Nephron progenitor cell (in vitro differentiated cells): ENCODE data around the gene SHB.

ENCODE experiments used
- DNase-seq: peaks from one replicate; pipeline ENCODE4 v3.0.0; 2021
- H3K27ac Mint-ChIP-seq: 2 replicates; pipeline ENCODE4 v1.8.0; 2021; ENCODE audit warnings: mild to moderate bottlenecking, moderate library complexity, mixed read lengths
- H3K27me3 Mint-ChIP-seq: 2 replicates; pipeline ENCODE4 v1.8.0; 2021; ENCODE audit warnings: mild to moderate bottlenecking, low read depth, mixed read lengths; ENCODE audit not compliant: poor library complexity
- H3K36me3 Mint-ChIP-seq: 2 replicates; pipeline ENCODE4 v1.8.0; 2021; ENCODE audit warnings: low read depth, mixed read lengths
- H3K4me1 Mint-ChIP-seq: 2 replicates; pipeline ENCODE4 v1.8.0; 2021; ENCODE audit warnings: mixed read lengths
- H3K4me3 Mint-ChIP-seq: 2 replicates; pipeline ENCODE4 v1.8.0; 2021; ENCODE audit warnings: mild to moderate bottlenecking, moderate library complexity, mixed read lengths
- H3K9me3 Mint-ChIP-seq: 2 replicates; pipeline ENCODE4 v1.8.0; 2021; ENCODE audit warnings: mild to moderate bottlenecking, moderate library complexity, mixed read lengths
- TF ChIP-seq, protein P1 (sequence below): fragments of 200-600 bp; sonication (generic); IDR thresholded peaks from 2 replicates; pipeline ENCODE4 v1.5.0; 2021; ENCODE audit warnings: antibody characterized with exemption

SHB gene

DNA sequence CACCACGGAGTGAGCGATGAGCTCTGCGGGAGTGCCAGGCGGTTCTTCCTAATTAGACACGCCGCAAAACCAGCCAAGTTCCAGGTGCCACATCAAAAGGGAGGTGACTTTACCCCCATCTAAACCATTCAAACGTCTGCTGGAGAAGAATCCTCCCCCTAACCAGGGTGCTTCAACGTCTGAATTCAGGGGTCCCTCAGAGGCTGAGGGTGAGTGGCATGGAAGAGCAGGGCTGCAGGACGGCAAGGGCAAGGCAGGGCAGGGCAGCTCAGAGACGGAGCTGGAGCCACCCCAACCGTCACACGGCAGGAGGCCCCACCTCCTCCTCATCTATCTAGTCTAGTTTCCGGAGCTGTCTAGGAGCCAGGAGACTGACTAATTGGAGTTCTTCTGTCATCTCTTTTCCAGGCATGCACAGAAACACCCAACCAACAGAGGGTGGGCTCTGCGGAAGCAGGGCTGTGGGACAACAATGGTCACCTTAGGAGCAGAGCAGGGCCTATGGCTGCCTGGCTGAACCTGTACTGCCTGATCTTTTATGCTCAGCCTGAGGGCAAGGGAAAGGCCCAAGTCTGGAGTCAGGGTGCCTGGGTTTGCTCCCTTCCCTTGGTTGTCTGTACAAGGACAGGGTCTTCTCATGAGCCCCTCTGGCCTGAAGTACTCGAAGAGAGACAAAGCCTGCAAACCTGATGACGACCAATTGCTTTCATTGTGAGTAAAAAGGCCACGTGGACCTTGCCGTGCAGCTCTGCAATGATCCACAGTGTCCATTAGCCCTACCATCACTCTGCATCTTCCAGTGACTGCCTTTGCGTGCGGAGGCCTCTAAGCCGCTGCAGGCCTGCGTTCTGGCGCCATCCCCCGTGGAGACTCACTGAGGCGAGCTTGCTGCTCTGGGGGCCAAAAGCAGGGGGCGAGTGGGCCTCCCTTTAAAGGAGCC is 84.1 kb downstream of the SHB start:
- H3K27ac Mint-ChIP-seq, result no peak overlapping the region

DNA sequence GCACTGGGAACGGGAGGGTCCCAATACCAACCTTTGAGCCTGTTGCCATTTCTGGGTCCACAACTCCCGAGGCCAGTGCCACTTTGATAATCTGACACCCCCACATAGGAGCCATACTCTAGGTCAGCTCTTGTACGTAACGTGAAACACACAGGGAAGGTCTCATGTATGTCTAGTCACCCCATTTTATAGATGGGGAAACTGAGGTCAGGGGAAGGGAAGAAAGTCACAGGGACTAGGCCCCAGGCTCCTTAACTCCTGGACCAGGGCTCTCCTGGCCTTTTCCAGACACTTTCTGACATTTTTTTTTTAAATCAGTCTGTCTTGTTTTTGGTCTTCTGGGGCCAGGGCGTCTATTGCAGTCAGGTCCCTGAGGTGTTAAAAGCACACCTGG is 84.8 kb downstream of the SHB start:
- no peak overlapping the region for H3K4me3 Mint-ChIP-seq
- TF ChIP-seq, protein P1, sequence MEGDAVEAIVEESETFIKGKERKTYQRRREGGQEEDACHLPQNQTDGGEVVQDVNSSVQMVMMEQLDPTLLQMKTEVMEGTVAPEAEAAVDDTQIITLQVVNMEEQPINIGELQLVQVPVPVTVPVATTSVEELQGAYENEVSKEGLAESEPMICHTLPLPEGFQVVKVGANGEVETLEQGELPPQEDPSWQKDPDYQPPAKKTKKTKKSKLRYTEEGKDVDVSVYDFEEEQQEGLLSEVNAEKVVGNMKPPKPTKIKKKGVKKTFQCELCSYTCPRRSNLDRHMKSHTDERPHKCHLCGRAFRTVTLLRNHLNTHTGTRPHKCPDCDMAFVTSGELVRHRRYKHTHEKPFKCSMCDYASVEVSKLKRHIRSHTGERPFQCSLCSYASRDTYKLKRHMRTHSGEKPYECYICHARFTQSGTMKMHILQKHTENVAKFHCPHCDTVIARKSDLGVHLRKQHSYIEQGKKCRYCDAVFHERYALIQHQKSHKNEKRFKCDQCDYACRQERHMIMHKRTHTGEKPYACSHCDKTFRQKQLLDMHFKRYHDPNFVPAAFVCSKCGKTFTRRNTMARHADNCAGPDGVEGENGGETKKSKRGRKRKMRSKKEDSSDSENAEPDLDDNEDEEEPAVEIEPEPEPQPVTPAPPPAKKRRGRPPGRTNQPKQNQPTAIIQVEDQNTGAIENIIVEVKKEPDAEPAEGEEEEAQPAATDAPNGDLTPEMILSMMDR, result no peak
- H3K27ac Mint-ChIP-seq, result no peak overlapping the region
- no peak for DNase-seq
- H3K9me3 Mint-ChIP-seq, result no peaks in the 10 kb centered on the region
- H3K27me3 Mint-ChIP-seq, result no peaks in the 10 kb centered on the region
- peaks cover 40% of the 10 kb centered on the region for H3K4me1 Mint-ChIP-seq
- no peaks in the 10 kb centered on the region for H3K36me3 Mint-ChIP-seq

More for the DNA sequence above, 84.1 kb downstream of the SHB start:
- TF ChIP-seq, protein P1, result no peak
- H3K4me3 Mint-ChIP-seq, result no peak overlapping the region
- DNase-seq, result no peak
- H3K36me3 Mint-ChIP-seq, result no peaks in the 10 kb centered on the region
- no peaks in the 10 kb centered on the region for H3K27me3 Mint-ChIP-seq
- peaks cover 38% of the 10 kb centered on the region for H3K4me1 Mint-ChIP-seq
- H3K9me3 Mint-ChIP-seq, result no peaks in the 10 kb centered on the region

DNA sequence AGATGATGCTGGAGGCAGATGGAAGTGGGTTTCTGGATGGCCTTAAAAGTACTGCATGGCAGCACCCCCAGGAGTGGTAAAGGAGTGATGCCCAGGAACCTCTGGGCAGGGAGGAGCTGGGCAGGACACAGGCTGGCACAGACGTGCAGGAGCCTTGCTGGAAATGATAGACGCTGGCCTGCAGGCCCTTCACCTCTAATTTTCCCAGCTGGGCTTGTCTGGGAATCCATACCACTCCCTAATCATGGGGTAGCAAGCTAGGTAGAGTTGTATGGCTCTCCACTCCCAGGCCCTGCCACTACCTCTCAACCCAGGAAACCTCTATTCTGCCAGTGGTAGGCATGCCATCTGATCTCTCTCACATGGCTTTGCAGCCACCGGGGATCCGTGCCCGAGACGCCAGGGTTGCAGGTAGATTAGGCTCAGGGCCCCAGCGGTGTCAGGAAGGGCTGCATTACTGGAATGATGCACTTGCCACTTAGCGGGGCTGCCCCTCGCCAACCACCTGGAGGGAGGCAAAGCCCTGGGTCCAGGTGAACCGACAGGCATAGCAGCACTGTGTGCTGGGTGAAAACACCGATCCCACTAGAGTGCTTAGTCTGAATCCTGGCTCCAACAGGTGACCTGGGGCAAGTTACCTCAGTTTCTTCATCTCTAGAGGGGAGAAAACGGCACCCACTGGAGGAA is 85.5 kb downstream of the SHB start:
- H3K27ac Mint-ChIP-seq, result no peak overlapping the region
- peaks cover 48% of the 10 kb centered on the region for H3K4me1 Mint-ChIP-seq
- no peaks in the 10 kb centered on the region for H3K27me3 Mint-ChIP-seq
- H3K4me3 Mint-ChIP-seq, result no peak overlapping the region
- no peak for DNase-seq
- H3K36me3 Mint-ChIP-seq, result no peaks in the 10 kb centered on the region
- H3K9me3 Mint-ChIP-seq, result no peaks in the 10 kb centered on the region
- TF ChIP-seq, protein P1, result no peak

DNA sequence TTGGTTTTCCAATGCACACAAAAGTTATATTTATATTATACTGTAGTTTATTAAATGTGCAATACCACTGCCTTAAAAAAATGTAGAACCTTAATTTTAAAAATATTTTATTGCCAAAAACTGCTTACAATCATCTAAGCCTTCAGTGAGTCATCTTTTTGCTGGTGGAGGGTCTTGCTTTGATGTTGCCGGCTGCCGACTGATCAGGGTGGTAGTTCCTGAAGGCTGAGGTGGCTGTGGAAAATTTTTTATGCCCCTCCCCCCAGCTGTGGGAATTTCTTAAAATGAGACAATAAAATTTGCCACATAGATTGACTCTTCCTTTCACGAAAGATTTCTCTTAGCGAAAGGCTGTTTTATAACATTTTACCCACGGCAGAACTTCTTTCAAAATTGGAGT is 89.2 kb downstream of the SHB start:
- Mint-ChIP-seq H3K4me1 (peaks cover 33% of the 10 kb centered on the region), H3K4me3 (no peak overlapping the region), H3K27ac (no peak overlapping the region), H3K27me3 (peaks cover 5% of the 10 kb centered on the region), H3K36me3 (no peaks in the 10 kb centered on the region), H3K9me3 (no peaks in the 10 kb centered on the region)
- TF ChIP-seq, protein P1, result no peak
- DNase-seq, result no peak

DNA sequence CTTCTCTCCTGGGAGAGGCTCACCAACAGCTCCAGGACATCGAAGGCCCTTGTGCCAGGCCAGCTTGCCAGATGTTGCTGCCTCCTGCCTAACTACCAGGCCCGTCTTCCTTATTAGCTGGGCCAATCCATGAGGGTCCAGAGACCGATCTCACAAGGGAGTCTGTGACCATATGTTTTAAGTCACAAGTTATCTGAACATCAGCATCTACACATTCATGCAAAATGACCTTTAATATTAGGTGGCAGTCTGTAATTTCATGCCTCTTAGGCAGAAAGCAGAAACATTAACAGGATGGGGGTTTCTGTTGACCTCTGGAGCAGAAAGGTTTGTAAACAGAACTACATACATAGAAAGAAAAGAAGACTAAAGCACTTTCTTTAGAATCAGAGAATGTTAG is 90.0 kb downstream of the SHB start:
- Mint-ChIP-seq H3K27me3 (peaks cover 5% of the 10 kb centered on the region), H3K27ac (no peak overlapping the region), H3K4me1 (peaks cover 31% of the 10 kb centered on the region), H3K9me3 (no peaks in the 10 kb centered on the region), H3K36me3 (no peaks in the 10 kb centered on the region), H3K4me3 (no peak overlapping the region)
- DNase-seq, result no peak
- TF ChIP-seq, protein P1, result no peak
